ENCODE measurements around the gene AGBL1.

AGBL1 gene

GRCh38 chr15:86645925-86646500, 566.3 kb downstream of the AGBL1 start:
- DNase-seq (ENCODE audit: low read depth): no peak

DNA sequence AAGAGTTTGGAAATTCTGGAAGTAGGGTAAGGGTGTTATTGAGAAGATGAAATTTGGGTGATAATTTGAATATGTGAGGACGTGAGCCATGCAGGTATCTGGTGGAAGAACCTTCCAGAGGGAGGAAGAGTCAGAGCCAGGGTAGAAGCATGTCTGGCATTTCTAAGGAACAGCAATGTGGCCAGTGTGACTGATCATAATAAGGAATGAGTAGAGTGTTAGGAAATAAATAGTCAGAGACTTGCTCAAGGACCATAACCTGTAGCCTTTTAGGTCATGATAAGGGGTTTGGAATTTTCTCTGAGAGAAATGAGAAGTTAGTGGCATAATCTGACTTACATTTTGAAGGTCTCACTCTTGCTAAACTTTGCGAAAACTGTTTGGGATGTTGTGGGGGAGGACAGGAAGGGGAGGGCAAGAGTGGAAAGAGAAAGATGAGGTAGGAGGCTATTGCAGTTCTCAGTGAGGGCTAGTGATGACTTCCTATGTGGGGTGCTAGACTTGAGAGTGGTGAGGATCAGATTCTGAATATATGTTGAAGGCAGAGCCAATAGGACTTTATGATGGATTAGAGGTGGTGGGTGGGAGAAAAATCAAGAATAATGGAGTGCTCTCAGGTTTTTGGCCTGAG, 568.3 kb downstream of the AGBL1 start:
- no peak overlapping the region for H3K4me3 ChIP-seq (ENCODE audit: low read depth, low read length)

More at GRCh38 chr15:86645925-86646500, 566.3 kb downstream of the AGBL1 start:
- TF ChIP-seq, protein P1, sequence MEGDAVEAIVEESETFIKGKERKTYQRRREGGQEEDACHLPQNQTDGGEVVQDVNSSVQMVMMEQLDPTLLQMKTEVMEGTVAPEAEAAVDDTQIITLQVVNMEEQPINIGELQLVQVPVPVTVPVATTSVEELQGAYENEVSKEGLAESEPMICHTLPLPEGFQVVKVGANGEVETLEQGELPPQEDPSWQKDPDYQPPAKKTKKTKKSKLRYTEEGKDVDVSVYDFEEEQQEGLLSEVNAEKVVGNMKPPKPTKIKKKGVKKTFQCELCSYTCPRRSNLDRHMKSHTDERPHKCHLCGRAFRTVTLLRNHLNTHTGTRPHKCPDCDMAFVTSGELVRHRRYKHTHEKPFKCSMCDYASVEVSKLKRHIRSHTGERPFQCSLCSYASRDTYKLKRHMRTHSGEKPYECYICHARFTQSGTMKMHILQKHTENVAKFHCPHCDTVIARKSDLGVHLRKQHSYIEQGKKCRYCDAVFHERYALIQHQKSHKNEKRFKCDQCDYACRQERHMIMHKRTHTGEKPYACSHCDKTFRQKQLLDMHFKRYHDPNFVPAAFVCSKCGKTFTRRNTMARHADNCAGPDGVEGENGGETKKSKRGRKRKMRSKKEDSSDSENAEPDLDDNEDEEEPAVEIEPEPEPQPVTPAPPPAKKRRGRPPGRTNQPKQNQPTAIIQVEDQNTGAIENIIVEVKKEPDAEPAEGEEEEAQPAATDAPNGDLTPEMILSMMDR (IDR thresholded peaks at IDR 0.05; ENCODE audit: low read depth, low read length, missing control alignments): no peak
- no peak overlapping the region for H3K4me3 ChIP-seq (ENCODE audit: low read depth, low read length)

GRCh38 chr15:86649277-86649676, 569.6 kb downstream of the AGBL1 start:
- TF ChIP-seq, protein P1 (IDR thresholded peaks at IDR 0.05; ENCODE audit: low read depth, low read length, missing control alignments): no peak
- no peak overlapping the region for H3K4me3 ChIP-seq (ENCODE audit: low read depth, low read length)
- no peak for DNase-seq (ENCODE audit: low read depth)

More for the DNA sequence above, 568.3 kb downstream of the AGBL1 start:
- TF ChIP-seq, protein P1 (IDR thresholded peaks at IDR 0.05; ENCODE audit: low read depth, low read length, missing control alignments): no peak
- DNase-seq (ENCODE audit: low read depth): no peak

DNA sequence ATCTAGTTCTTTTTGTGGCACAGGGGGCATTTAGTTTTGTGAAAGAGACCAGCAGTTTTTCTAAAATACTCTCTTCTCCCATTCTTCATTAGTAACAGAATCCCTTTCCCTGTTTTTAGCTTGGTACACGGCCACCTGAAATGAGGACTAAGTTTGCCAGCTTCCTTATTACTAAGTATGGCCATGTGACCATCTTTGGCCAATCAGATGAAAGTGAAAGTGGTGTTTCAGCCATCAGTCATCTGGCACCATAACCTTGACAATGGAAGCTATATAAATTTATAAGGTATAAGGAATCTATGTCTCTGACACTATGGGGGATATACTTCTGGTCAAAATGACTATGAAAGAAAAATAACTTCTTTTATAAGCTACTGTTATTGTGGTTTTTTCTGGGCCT, 570.4 kb downstream of the AGBL1 start:
- DNase-seq (ENCODE audit: low read depth): no peak
- no peak overlapping the region for H3K4me3 ChIP-seq (ENCODE audit: low read depth, low read length)

GRCh38 chr15:86653344-86654197, 573.9 kb downstream of the AGBL1 start:
- no peak for DNase-seq (ENCODE audit: low read depth)
- TF ChIP-seq, protein P1 (IDR thresholded peaks at IDR 0.05; ENCODE audit: low read depth, low read length, missing control alignments): no peak
- H3K4me3 ChIP-seq (ENCODE audit: low read depth, low read length): no peak overlapping the region

More for the DNA sequence above, 570.4 kb downstream of the AGBL1 start:
- TF ChIP-seq, protein P1 (IDR thresholded peaks at IDR 0.05; ENCODE audit: low read depth, low read length, missing control alignments): no peak

GRCh38 chr15:86654501-86654900, 574.8 kb downstream of the AGBL1 start:
- TF ChIP-seq, protein P1 (IDR thresholded peaks at IDR 0.05; ENCODE audit: low read depth, low read length, missing control alignments): no peak
- DNase-seq (ENCODE audit: low read depth): no peak
- no peak overlapping the region for H3K4me3 ChIP-seq (ENCODE audit: low read depth, low read length)

All from GM12864 (cell line).